CD14-positive monocyte (primary cell): ENCODE results near the gene NFATC2. TPM values are rescaled to one million over a fixed set of nuclear protein-coding genes. Genes with fewer than 3 reads are reported as not detected.

Experiments used
- DNase-seq, 3 donors: peaks; one replicate each; pipeline ENCODE4 v3.0.0-alpha.2; 2011 to 2022
- H2AFZ ChIP-seq: 2 replicates; pipeline ENCODE4 v1.6.0; 2012; ENCODE audit warnings: mild to moderate bottlenecking, low read depth, low read length, inconsistent platforms; ENCODE audit not compliant: insufficient read depth, poor library complexity, severe bottlenecking
- H3K27ac ChIP-seq, 2 donors: 1 replicate in 1 of 2; 2 replicates in 1 of 2; pipeline ENCODE4 v1.5.1; 2012 to 2013; ENCODE audit warnings: low read length in 2 of 2, control low read depth in 1 of 2, inconsistent platforms in 1 of 2, low read depth in 1 of 2, mild to moderate bottlenecking in 1 of 2
- H3K27me3 ChIP-seq, 2 donors: one replicate each; pipeline versions ENCODE4 v1.6.0 to v1.6.1; 2011 to 2013; ENCODE audit warnings: low read length in 2 of 2; ENCODE audit not compliant: control insufficient read depth in 2 of 2, insufficient read depth in 2 of 2
- H3K36me3 ChIP-seq, 2 donors: replicated peaks in 1 of 2; 1 replicate in 1 of 2; 2 replicates in 1 of 2; pipeline versions ENCODE4 v1.5.1 to v1.6.1; 2012 to 2013; ENCODE audit warnings: low read length in 2 of 2, control low read depth in 1 of 2, inconsistent platforms in 1 of 2, mild to moderate bottlenecking in 1 of 2; ENCODE audit not compliant: insufficient read depth in 2 of 2, control insufficient read depth in 1 of 2
- H3K4me1 ChIP-seq, 2 donors: 1 replicate in 1 of 2; 2 replicates in 1 of 2; pipeline versions ENCODE4 v1.5.1 to v1.6.1; 2012 to 2013; ENCODE audit warnings: low read length in 2 of 2, control low read depth in 1 of 2, inconsistent platforms in 1 of 2, mild to moderate bottlenecking in 1 of 2, moderate library complexity in 1 of 2; ENCODE audit not compliant: insufficient read depth in 2 of 2, control insufficient read depth in 1 of 2
- H3K4me2 ChIP-seq: replicated peaks from 2 replicates; pipeline ENCODE3; 2012; ENCODE audit warnings: low read length, moderate library complexity, mild to moderate bottlenecking; ENCODE audit not compliant: poor library complexity, severe bottlenecking; ENCODE audit errors: extremely low read depth
- H3K4me3 ChIP-seq, 3 experiments: fragments of 200-600 bp in 1 of 3; sonication (generic) in 1 of 3; replicated peaks in 1 of 3; 1 replicate in 2 of 3; 2 replicates in 1 of 3; pipeline ENCODE4 v1.5.1; 2011 to 2013; ENCODE audit warnings: low read length in 3 of 3, mild to moderate bottlenecking in 3 of 3, control low read depth in 2 of 3, low read depth in 2 of 3, inconsistent platforms in 1 of 3, moderate library complexity in 1 of 3
- H3K79me2 ChIP-seq: 2 replicates; pipeline ENCODE4 v1.6.0; 2012; ENCODE audit warnings: mild to moderate bottlenecking, control low read depth, inconsistent platforms, low read length, moderate library complexity; ENCODE audit not compliant: insufficient read depth
- H3K9ac ChIP-seq: 2 replicates; pipeline ENCODE4 v1.6.0; 2017; ENCODE audit warnings: low read length, mild to moderate bottlenecking; ENCODE audit not compliant: insufficient read depth, poor library complexity, severe bottlenecking
- H3K9me3 ChIP-seq, 2 donors: replicated peaks in 1 of 2; 1 replicate in 1 of 2; 2 replicates in 1 of 2; pipeline versions ENCODE4 v1.5.1 to v1.6.1; 2012 to 2013; ENCODE audit warnings: low read length in 2 of 2, control low read depth in 1 of 2; ENCODE audit not compliant: control insufficient read depth in 1 of 2, insufficient read depth in 1 of 2
- H4K20me1 ChIP-seq: 2 replicates; pipeline ENCODE4 v1.6.0; 2012; ENCODE audit warnings: mild to moderate bottlenecking, low read length, control low read depth, moderate library complexity; ENCODE audit not compliant: insufficient read depth
- H3K27ac Mint-ChIP-seq, 7 donors: one replicate each; pipeline ENCODE4 v1.8.0; 2020; ENCODE audit warnings: mild to moderate bottlenecking in 7 of 7, mixed read lengths in 7 of 7, moderate library complexity in 6 of 7, inconsistent platforms in 2 of 7
- H3K27me3 Mint-ChIP-seq, 3 donors: one replicate each; pipeline ENCODE4 v1.8.0; 2021 to 2022; ENCODE audit warnings: low read depth in 3 of 3, mild to moderate bottlenecking in 3 of 3, mixed read lengths in 3 of 3, moderate library complexity in 3 of 3, inconsistent platforms in 1 of 3
- H3K36me3 Mint-ChIP-seq, 2 donors: one replicate each; pipeline ENCODE4 v1.8.0; 2020; ENCODE audit warnings: mixed read lengths in 2 of 2, inconsistent platforms in 1 of 2, mild to moderate bottlenecking in 1 of 2
- H3K4me1 Mint-ChIP-seq: one replicate; pipeline ENCODE4 v1.8.0; 2020; ENCODE audit warnings: mild to moderate bottlenecking, mixed read lengths
- H3K4me3 Mint-ChIP-seq, 2 donors: one replicate each; pipeline ENCODE4 v1.8.0; 2020; ENCODE audit warnings: mild to moderate bottlenecking in 2 of 2, mixed read lengths in 2 of 2, moderate library complexity in 1 of 2
- H3K9me3 Mint-ChIP-seq, 7 donors: one replicate each; pipeline ENCODE4 v1.8.0; 2020 to 2022; ENCODE audit warnings: mixed read lengths in 7 of 7, mild to moderate bottlenecking in 6 of 7, moderate library complexity in 6 of 7, inconsistent platforms in 2 of 7
- CTCF ChIP-seq: fragments of 200-600 bp; IDR thresholded peaks from one replicate; pipeline ENCODE4 v1.8.0; 2022; ENCODE audit warnings: antibody characterized with exemption, mild to moderate bottlenecking
- whole genome bisulfite sequencing: methylation state at CpG from one replicate; pipeline ENCODE4 v1.1.5; 2013; ENCODE audit warnings: missing lambda C conversion rate; ENCODE audit not compliant: insufficient coverage; 5-methylcytosine and 5-hydroxymethylcytosine counted together
- intact Hi-C, 2 donors: fragments of 100-400 bp; cut with micrococcal nuclease; formaldehyde crosslinking; loops; one replicate each; pipeline versions ENCODE4 v1.15.0 to v1.15.1; 2023
- polyA plus RNA-seq, 3 donors: library from polyadenylated mRNA; depleted of rRNA in 1 of 3; unstranded in 2 of 3; stranded (reverse) in 1 of 3; fragments of 300-500 nt in 2 of 3; fragments of >200 nt in 1 of 3; fragmentation: Illumina TruSeq in 2 of 3; gene quantifications; 1 replicate in 2 of 3; 2 replicates in 1 of 3; pipeline ENCODE4 v1.2.3, GENCODE V29; 2012 to 2021

NFATC2 gene
- polyA plus RNA-seq, 3 donors = 0.03 to 0.18 (median 0.11) TPM

GRCh38 chr20:51360451-51361201 lies 181.9 kb downstream of the NFATC2 start:
- H3K4me2 ChIP-seq = no peak overlapping the region

GRCh38 chr20:51359947-51360346 lies 182.6 kb downstream of the NFATC2 start:
- Histone ChIP-seq H3K4me1 (no peaks in the 10 kb centered on the region), H3K79me2 (no peaks in the 10 kb centered on the region), H3K9me3 (no peaks in the 10 kb centered on the region), H3K4me3 (no peak overlapping the region), H2AFZ (no peak overlapping the region), H4K20me1 (no peaks in the 10 kb centered on the region), H3K9ac (no peak overlapping the region), H3K4me2 (no peak overlapping the region), H3K36me3 (no peaks in the 10 kb centered on the region), H3K27me3 (no peaks in the 10 kb centered on the region), H3K27ac (no peak overlapping the region)
- Mint-ChIP-seq H3K4me1 (no peaks in the 10 kb centered on the region), H3K9me3 (peaks cover 2 to 8% (median 2%) of the 10 kb centered on the region in 7 donors), H3K27me3 (peaks cover 1 to 8% (median 5%) of the 10 kb centered on the region in 3 donors), H3K36me3 (no peaks in the 10 kb centered on the region), H3K27ac (no peak overlapping the region), H3K4me3 (no peak overlapping the region)
- WGBS = no CpG with 5 or more reads among the region's 1 CpG
- no peak for TF ChIP-seq CTCF
- no peak for DNase-seq
- intact Hi-C loops = no loop called here

More at GRCh38 chr20:51360451-51361201, 181.9 kb downstream of the NFATC2 start:
- Mint-ChIP-seq H3K27ac (no peak overlapping the region), H3K9me3 (peaks cover 2 to 8% (median 2%) of the 10 kb centered on the region in 7 donors), H3K36me3 (no peaks in the 10 kb centered on the region), H3K4me3 (no peak overlapping the region), H3K27me3 (peaks cover 1 to 8% (median 5%) of the 10 kb centered on the region in 3 donors), H3K4me1 (no peaks in the 10 kb centered on the region)
- Histone ChIP-seq H3K36me3 (no peaks in the 10 kb centered on the region), H3K4me3 (no peak overlapping the region), H3K9me3 (no peaks in the 10 kb centered on the region), H3K27me3 (no peaks in the 10 kb centered on the region), H3K79me2 (no peaks in the 10 kb centered on the region), H2AFZ (no peak overlapping the region), H3K4me1 (no peaks in the 10 kb centered on the region), H4K20me1 (no peaks in the 10 kb centered on the region), H3K27ac (no peak overlapping the region), H3K9ac (no peak overlapping the region)
- intact Hi-C loops = no loop called here
- 90% methylated on average over 12 of the region's 13 CpGs for WGBS
- TF ChIP-seq CTCF = no peak
- DNase-seq = no peak
